K562 (cell line): ENCODE results near the gene LTBP4. TPM values are rescaled to one million over a fixed set of nuclear protein-coding genes. Genes with fewer than 3 reads are reported as not detected.

ENCODE experiments used
- HDAC1 ChIP-seq, 2 experiments: fragments of 450-650 bp; IDR thresholded peaks; 2 replicates each; pipeline ENCODE4 v1.6.1; 2016 to 2017; ENCODE audit warnings: inconsistent platforms in 1 of 2, mild to moderate bottlenecking in 1 of 2, moderate library complexity in 1 of 2
- NEUROD1 ChIP-seq: fragments of 150-350 bp; IDR thresholded peaks from 2 replicates; pipeline ENCODE4 v1.6.1; 2014; ENCODE audit warnings: borderline replicate concordance, low read length, low read depth; ENCODE audit not compliant: partially characterized antibody
- RBM15 ChIP-seq: fragments of 200-400 bp; formaldehyde crosslinking; IDR thresholded peaks from 2 replicates; pipeline ENCODE4 v1.6.1; 2018; ENCODE audit warnings: mild to moderate bottlenecking, low read length, moderate library complexity; ENCODE audit not compliant: insufficient read depth
- SRF ChIP-seq, 2 experiments: fragments of 250-450, 450-650 bp in 1 of 2; sonication (Bioruptor Pico) in 1 of 2; sonication (generic) in 1 of 2; formaldehyde crosslinking; IDR thresholded peaks; 2 replicates each; pipeline versions ENCODE4 v1.5.0 to v1.5.1; 2020 to 2022; ENCODE audit warnings: mild to moderate bottlenecking in 1 of 2, missing genetic modification reagents in 1 of 2
- TCFL5 ChIP-seq: fragments of 250-450 bp; sonication (Bioruptor Pico); conservative IDR thresholded peaks from 2 replicates; pipeline ENCODE4 v1.6.1; 2021; ENCODE audit warnings: mild to moderate bottlenecking, moderate library complexity, matching md5 sums
- TOE1 ChIP-seq, 2 experiments: fragments of 450-650 bp in 1 of 2; sonication (generic) in 1 of 2; formaldehyde crosslinking in 1 of 2; IDR thresholded peaks; 2 replicates each; pipeline versions ENCODE4 v1.7.1 to v1.8.0; 2016 to 2022; ENCODE audit warnings: borderline replicate concordance in 2 of 2, mild to moderate bottlenecking in 2 of 2, antibody characterized with exemption in 1 of 2, inconsistent platforms in 1 of 2, low read depth in 1 of 2, missing genetic modification reagents in 1 of 2, moderate library complexity in 1 of 2
- TRIM28 ChIP-seq: fragments of 450-650 bp; IDR thresholded peaks from 2 replicates; pipeline ENCODE4 v1.6.1; 2017
- ZNF143 ChIP-seq: sonication (generic); formaldehyde crosslinking; IDR thresholded peaks from 2 replicates; pipeline ENCODE4 v1.9.0; 2022; ENCODE audit warnings: mild to moderate bottlenecking, missing genetic modification reagents
- ZNF197 ChIP-seq: fragments of 200-800 bp; sonication (Bioruptor generic); IDR thresholded peaks from 2 replicates; pipeline ENCODE4 v1.6.1; 2016; ENCODE audit warnings: low read depth, missing genetic modification characterization, missing compliant biosample characterization
- ZNF3 ChIP-seq: fragments of 250-450 bp; sonication (Bioruptor Pico); IDR thresholded peaks from 2 replicates; pipeline ENCODE4 v1.5.0; 2021; ENCODE audit warnings: mild to moderate bottlenecking, moderate library complexity
- polyA plus RNA-seq, 8 experiments: library from polyadenylated mRNA; depleted of rRNA in 4 of 8; stranded (reverse) in 5 of 8; unstranded in 3 of 8; fragments of >200 nt; fragmentation: Nextera tagmentation in 2 of 8; fragmentation: Illumina TruSeq in 1 of 8; extraction: Ambion mirVana in 2 of 8; extraction: Trizol in 1 of 8; gene quantifications; 2 replicates each; pipeline versions ENCODE4 v1.2.1 to v1.2.3, GENCODE V29; 2011 to 2014; ENCODE audit warnings: inconsistent platforms in 1 of 8, missing spikeins in 1 of 8
- total RNA-seq, 7 experiments: library from RNA; depleted of rRNA in 6 of 7; stranded (reverse); fragments of >200 nt in 6 of 7; fragmentation: Illumina TruSeq in 2 of 7; extraction: Trizol in 2 of 7; gene quantifications; 2 replicates each; pipeline versions ENCODE4 v1.2.1 to v1.2.3, GENCODE V29; 2011 to 2021; ENCODE audit warnings: low replicate concordance in 1 of 7
- TF ChIP-seq, protein P1 (sequence below), 3 experiments: fragments of 200-800 bp in 1 of 3; fragments of 250-450 bp in 1 of 3; fragments of 450-650 bp in 1 of 3; sonication (Bioruptor Pico) in 1 of 3; sonication (Bioruptor generic) in 1 of 3; formaldehyde crosslinking in 1 of 3; IDR thresholded peaks; 2 replicates each; pipeline versions ENCODE4 v1.6.1 to v1.8.0; 2016 to 2022; ENCODE audit warnings: mild to moderate bottlenecking in 2 of 3, missing genetic modification characterization in 2 of 3, missing compliant biosample characterization in 1 of 3, moderate library complexity in 1 of 3
- TF ChIP-seq, protein P2 (sequence below), 2 experiments: IDR thresholded peaks in 1 of 2; conservative IDR thresholded peaks in 1 of 2; 2 replicates each; pipeline ENCODE4 v1.6.1; 2016; ENCODE audit warnings: low read depth in 2 of 2, mild to moderate bottlenecking in 1 of 2, missing compliant biosample characterization in 1 of 2, missing genetic modification characterization in 1 of 2, moderate library complexity in 1 of 2
- TF ChIP-seq, protein P3 (sequence below): fragments of 250-450 bp; sonication (Bioruptor Pico); IDR thresholded peaks from 2 replicates; pipeline ENCODE4 v1.8.0; 2021; ENCODE audit warnings: moderate library complexity, mild to moderate bottlenecking, inconsistent platforms
- TF ChIP-seq, protein P4 (sequence below), 2 experiments: fragments of 450-650 bp; IDR thresholded peaks; 2 replicates each; pipeline ENCODE4 v1.6.1; 2018; ENCODE audit warnings: mild to moderate bottlenecking in 2 of 2, low read depth in 1 of 2; ENCODE audit not compliant: partially characterized antibody in 2 of 2

Gene LTBP4
- total and polyA plus RNA-seq, 9 of the 15 experiments (the other 6 are each of a cell fraction or from before 2014, with no cell fraction given): 0.35 to 160 (median 31.6) TPM

DNA sequence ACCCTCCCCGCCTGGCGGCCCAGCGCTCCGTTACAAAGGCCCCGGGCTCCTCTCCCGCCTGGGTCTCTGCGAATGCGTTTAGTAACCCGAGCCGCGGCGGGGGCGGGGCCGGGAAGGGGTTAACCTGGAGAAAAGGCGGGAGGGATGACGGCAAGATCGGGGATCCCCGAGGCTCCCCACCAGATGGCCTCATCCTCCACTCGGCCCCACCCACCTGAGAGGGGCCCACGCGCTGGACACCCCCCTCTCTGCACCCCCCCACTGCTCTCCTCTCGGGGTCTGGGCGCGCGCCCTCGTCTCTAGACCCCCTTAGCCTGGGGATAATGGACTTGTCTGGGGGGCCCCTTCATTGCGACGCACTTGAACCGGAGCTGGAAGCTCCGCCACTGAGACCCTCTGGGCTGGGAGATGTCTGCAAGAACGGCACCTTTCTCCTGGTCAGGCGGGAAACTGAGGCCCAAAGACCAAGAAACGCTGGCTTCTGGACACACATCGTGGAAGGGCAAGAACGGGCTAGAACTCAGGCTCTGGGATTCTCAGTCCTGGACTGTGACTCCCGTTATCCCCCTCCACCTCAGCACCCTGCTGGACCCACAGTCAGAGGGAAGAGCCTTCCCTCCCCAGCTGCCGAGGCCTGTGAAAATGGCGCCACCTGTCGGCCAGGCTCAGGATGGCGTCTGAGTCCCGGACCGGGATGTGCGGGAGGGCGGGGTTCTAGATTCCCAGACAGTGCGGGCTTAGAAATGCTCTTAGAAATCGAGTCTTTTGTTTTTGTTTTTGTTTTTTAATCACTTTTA, 2.9 kb upstream of the LTBP4 start (continued):
- peak; percentile 97 for TF ChIP-seq TOE1 (IDR thresholded peaks at IDR 0.05; ENCODE audit: borderline replicate concordance)
- TF ChIP-seq TOE1 (CRISPR knock-in tag; IDR thresholded peaks at IDR 0.05; ENCODE audit: borderline replicate concordance, low read depth): no peak
- no peak for TF ChIP-seq ZNF3
- TF ChIP-seq ZNF143 (CRISPR knock-in tag): no peak
- no peak for TF ChIP-seq SRF (CRISPR knock-in tag; IDR thresholded peaks at IDR 0.05)
- TF ChIP-seq TCFL5 (CRISPR knock-in tag): no peak
- TF ChIP-seq ZNF197 (CRISPR knock-in tag): no peak
- no peak for TF ChIP-seq RBM15
- peak in 1 of 2 experiments; percentile 56; a peak in 2 of 4 replicates for TF ChIP-seq HDAC1 (IDR thresholded peaks at IDR 0.05)
- no peak for TF ChIP-seq TRIM28
- TF ChIP-seq, protein P1, sequence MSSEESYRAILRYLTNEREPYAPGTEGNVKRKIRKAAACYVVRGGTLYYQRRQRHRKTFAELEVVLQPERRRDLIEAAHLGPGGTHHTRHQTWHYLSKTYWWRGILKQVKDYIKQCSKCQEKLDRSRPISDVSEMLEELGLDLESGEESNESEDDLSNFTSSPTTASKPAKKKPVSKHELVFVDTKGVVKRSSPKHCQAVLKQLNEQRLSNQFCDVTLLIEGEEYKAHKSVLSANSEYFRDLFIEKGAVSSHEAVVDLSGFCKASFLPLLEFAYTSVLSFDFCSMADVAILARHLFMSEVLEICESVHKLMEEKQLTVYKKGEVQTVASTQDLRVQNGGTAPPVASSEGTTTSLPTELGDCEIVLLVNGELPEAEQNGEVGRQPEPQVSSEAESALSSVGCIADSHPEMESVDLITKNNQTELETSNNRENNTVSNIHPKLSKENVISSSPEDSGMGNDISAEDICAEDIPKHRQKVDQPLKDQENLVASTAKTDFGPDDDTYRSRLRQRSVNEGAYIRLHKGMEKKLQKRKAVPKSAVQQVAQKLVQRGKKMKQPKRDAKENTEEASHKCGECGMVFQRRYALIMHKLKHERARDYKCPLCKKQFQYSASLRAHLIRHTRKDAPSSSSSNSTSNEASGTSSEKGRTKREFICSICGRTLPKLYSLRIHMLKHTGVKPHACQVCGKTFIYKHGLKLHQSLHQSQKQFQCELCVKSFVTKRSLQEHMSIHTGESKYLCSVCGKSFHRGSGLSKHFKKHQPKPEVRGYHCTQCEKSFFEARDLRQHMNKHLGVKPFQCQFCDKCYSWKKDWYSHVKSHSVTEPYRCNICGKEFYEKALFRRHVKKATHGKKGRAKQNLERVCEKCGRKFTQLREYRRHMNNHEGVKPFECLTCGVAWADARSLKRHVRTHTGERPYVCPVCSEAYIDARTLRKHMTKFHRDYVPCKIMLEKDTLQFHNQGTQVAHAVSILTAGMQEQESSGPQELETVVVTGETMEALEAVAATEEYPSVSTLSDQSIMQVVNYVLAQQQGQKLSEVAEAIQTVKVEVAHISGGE (CRISPR knock-in tag; IDR thresholded peaks at IDR 0.05): no peak
- peak; percentile 18 for TF ChIP-seq NEUROD1
- TF ChIP-seq, protein P2, sequence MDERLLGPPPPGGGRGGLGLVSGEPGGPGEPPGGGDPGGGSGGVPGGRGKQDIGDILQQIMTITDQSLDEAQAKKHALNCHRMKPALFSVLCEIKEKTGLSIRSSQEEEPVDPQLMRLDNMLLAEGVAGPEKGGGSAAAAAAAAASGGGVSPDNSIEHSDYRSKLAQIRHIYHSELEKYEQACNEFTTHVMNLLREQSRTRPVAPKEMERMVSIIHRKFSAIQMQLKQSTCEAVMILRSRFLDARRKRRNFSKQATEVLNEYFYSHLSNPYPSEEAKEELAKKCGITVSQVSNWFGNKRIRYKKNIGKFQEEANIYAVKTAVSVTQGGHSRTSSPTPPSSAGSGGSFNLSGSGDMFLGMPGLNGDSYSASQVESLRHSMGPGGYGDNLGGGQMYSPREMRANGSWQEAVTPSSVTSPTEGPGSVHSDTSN (CRISPR knock-in tag; IDR thresholded peaks at IDR 0.05; ENCODE audit: low read depth): no peak
- TF ChIP-seq, protein P2 (tag; conservative IDR thresholded peaks at IDR 0.05; ENCODE audit: low read depth): no peak
- TF ChIP-seq, protein P3, sequence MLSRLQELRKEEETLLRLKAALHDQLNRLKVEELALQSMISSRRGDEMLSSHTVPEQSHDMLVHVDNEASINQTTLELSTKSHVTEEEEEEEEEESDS (CRISPR knock-in tag): no peak
- TF ChIP-seq, protein P4, sequence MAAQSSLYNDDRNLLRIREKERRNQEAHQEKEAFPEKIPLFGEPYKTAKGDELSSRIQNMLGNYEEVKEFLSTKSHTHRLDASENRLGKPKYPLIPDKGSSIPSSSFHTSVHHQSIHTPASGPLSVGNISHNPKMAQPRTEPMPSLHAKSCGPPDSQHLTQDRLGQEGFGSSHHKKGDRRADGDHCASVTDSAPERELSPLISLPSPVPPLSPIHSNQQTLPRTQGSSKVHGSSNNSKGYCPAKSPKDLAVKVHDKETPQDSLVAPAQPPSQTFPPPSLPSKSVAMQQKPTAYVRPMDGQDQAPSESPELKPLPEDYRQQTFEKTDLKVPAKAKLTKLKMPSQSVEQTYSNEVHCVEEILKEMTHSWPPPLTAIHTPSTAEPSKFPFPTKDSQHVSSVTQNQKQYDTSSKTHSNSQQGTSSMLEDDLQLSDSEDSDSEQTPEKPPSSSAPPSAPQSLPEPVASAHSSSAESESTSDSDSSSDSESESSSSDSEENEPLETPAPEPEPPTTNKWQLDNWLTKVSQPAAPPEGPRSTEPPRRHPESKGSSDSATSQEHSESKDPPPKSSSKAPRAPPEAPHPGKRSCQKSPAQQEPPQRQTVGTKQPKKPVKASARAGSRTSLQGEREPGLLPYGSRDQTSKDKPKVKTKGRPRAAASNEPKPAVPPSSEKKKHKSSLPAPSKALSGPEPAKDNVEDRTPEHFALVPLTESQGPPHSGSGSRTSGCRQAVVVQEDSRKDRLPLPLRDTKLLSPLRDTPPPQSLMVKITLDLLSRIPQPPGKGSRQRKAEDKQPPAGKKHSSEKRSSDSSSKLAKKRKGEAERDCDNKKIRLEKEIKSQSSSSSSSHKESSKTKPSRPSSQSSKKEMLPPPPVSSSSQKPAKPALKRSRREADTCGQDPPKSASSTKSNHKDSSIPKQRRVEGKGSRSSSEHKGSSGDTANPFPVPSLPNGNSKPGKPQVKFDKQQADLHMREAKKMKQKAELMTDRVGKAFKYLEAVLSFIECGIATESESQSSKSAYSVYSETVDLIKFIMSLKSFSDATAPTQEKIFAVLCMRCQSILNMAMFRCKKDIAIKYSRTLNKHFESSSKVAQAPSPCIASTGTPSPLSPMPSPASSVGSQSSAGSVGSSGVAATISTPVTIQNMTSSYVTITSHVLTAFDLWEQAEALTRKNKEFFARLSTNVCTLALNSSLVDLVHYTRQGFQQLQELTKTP (IDR thresholded peaks at IDR 0.05; ENCODE audit: low read depth in 1 of 2, partially characterized antibody in 2 of 2): no peak
